Measurements from ENCODE around the gene FUBP1.

Gene FUBP1

GRCh38 chr1:77899647-77900320 lies 79.1 kb downstream of the FUBP1 start:
- Histone ChIP-seq H3K4me1 (ENCODE audit: control insufficient read depth in 1 of 2, insufficient read depth in 1 of 2, low read depth in 1 of 2, low read length in 1 of 2) (no peaks in the 10 kb centered on the region), H3K27ac (no peak overlapping the region), H3K36me3 (no peaks in the 10 kb centered on the region), H3K9me3 (no peaks in the 10 kb centered on the region), H3K27me3 (no peaks in the 10 kb centered on the region), H3K4me3 (ENCODE audit: low read depth in 1 of 2, low read length in 1 of 2) (no peak overlapping the region)
- no peak for TF ChIP-seq CTCF (IDR thresholded peaks at IDR 0.05)
